ENCODE data around the gene HOGA1. TPM values are rescaled to one million over a fixed set of nuclear protein-coding genes. Genes with fewer than 3 reads are reported as not detected.
"Not testable (repeated sequence)": the region's sequence is repeated elsewhere in the genome, so short reads cannot be mapped to it uniquely, and the experiment has no call there.

The HOGA1 gene
- total and polyA plus RNA-seq, 8 donors, result 7.2 to 20.5 (median 9.5) TPM

DNA sequence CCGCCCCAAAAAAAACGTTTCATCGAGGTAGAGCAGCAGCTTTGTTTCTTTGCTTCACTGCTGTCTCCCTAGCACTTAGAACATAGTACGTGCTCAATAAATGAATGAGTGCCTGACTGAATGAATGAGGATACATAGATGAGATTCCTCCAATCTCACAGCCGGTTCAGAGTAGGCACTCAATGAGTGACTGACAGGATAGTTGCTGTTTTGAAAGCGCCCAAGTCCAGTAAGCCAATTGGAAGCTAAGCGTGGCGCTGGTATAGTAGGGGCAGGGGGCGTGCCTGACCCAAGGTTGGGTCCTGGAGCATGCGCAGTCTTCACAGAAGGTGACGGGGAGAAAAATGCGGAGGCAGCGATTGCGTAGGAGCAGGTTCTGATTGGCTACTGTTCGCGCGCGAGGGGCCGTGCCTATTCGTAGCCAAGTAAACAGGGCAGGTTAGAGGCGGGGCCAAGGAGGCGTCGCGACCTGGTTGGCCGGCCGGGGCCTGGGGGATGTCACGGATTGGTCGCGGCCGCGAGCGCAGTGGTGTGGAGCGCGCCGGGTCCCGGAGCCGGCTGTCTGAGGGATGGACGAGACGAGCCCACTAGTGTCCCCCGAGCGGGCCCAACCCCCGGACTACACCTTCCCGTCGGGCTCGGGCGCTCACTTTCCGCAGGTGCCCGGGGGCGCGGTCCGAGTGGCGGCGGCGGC, 56.1 kb downstream of the HOGA1 start, which contains the start of gene PI4K2A:
Gene PI4K2A, plus strand, starts transcription at position 498 of the 694 bp plus-strand sequence. Its CDS starts 72 bp downstream, at position 570.
- H3K4me3 ChIP-seq, result peak within 1 kb of the TSS; percentile 52 to 78 (median 64)
- intact Hi-C loops (cut with DNase I), result no loop called here
- 2% methylated on average over 51 to 54 of the region's 54 CpGs for WGBS, 2 donors
- FAIRE-seq, result peak; percentile 87
- peaks cover 0 to 4% (median 0%) of the 10 kb centered on the region in 3 donors for H3K36me3 ChIP-seq
- TF ChIP-seq, protein P1, sequence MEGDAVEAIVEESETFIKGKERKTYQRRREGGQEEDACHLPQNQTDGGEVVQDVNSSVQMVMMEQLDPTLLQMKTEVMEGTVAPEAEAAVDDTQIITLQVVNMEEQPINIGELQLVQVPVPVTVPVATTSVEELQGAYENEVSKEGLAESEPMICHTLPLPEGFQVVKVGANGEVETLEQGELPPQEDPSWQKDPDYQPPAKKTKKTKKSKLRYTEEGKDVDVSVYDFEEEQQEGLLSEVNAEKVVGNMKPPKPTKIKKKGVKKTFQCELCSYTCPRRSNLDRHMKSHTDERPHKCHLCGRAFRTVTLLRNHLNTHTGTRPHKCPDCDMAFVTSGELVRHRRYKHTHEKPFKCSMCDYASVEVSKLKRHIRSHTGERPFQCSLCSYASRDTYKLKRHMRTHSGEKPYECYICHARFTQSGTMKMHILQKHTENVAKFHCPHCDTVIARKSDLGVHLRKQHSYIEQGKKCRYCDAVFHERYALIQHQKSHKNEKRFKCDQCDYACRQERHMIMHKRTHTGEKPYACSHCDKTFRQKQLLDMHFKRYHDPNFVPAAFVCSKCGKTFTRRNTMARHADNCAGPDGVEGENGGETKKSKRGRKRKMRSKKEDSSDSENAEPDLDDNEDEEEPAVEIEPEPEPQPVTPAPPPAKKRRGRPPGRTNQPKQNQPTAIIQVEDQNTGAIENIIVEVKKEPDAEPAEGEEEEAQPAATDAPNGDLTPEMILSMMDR (IDR thresholded peaks at IDR 0.05), result no peak
- H3K9me3 ChIP-seq, result no peaks in the 10 kb centered on the region
- H3K4me1 ChIP-seq, result peaks cover 8 to 9% (median 8%) of the 10 kb centered on the region in 3 donors
- H3K27ac ChIP-seq, result peak within 1 kb of the TSS in 3 of 4 donors; percentile 3 to 70 (median 55)
- no peaks in the 10 kb centered on the region for H3K27me3 ChIP-seq
- DNase-seq, result peak; percentile 96 to 100 (median 98)
- ATAC-seq, result peak; percentile 98 to 100 (median 100)

DNA sequence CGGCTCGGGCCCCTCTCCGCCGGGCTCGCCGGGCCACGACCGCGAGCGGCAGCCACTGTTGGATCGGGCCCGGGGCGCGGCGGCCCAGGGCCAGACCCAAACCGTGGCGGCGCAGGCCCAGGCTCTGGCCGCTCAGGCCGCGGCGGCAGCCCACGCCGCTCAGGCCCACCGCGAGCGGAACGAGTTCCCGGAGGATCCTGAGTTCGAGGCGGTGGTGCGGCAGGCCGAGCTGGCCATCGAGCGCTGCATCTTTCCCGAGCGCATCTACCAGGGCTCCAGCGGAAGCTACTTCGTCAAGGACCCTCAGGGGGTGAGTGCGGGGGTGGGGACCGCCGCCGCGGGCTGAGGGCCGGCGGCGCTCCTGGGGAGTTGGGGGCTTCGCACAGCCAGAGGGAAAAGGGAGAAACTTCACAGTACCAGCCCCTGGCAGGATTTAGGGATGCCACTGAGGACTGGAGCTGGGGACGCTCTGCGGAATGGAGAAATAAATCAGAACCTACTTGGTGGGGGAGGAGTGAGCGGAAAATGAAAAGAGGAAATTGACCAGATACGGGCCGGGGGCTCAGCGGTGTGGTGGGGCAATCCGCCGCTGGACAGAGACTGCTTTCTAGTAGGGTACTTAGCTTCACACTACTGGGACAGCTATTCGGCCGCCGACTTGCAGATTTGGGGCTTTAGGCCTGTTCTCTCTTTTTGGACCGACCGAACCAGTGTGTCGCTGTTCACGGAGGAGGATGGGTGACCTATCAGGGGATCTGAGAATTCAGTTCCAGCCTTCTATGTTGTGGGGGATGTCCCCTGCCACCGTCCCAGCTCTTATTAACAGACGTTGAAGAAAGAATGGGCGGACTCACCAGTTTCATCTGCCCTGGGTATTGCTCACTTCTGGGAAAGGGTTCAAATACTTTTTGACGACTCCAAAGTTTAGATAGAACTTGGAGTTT, 57.0 kb downstream of the HOGA1 start:
- DNase-seq, result peak in 5 of 6 donors; percentile 6 to 54 (median 23)
- 1% methylated on average over 45 to 67 of the region's 67 CpGs for WGBS, 2 donors
- no peaks in the 10 kb centered on the region for H3K27me3 ChIP-seq
- no peak for FAIRE-seq
- peak overlapping the region; percentile 52 to 78 (median 64) for H3K4me3 ChIP-seq
- peak overlapping the region in 3 of 4 donors; percentile 3 to 70 (median 55) for H3K27ac ChIP-seq
- intact Hi-C loops (cut with DNase I), result no loop called here
- TF ChIP-seq, protein P1 (IDR thresholded peaks at IDR 0.05), result no peak
- peaks cover 0 to 4% (median 0%) of the 10 kb centered on the region in 3 donors for H3K36me3 ChIP-seq
- H3K4me1 ChIP-seq, result peaks cover 8 to 9% (median 8%) of the 10 kb centered on the region in 3 donors
- H3K9me3 ChIP-seq, result no peaks in the 10 kb centered on the region
- peak; percentile 49 to 67 (median 56) for ATAC-seq

DNA sequence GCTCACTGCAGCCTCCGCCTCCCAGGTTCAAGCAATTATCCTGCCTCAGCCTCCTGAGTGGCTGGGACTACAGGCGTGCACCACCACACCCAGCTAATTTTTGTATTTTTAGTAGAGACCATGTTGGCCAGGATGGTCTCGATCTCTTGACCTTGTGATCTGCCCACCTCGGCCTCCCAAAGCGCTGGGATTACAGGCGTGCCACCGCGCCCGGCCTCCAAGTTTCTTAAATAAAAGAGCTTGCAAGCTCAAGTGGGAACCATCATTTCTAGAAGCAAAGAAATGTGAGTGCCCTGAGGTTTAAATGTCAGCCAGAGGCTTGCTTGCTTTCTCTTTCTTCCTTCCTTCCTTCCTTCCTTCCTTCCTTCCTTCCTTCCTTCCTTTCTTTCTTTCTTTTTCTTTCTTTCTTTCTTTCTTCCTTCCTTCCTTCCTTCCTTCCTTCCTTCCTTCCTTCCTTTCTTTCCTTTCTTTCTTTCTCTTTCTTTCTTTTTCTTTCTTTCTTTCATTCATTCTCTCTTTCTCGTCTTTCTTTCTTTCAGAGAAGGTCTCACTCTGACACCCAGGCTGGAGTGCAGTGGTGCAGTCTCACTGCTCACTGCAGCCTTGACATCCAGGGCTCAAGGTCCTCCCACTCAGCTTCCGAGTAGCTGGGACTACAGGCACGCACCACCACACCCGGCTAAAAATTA, 58.4 kb downstream of the HOGA1 start:
- intact Hi-C loops (cut with DNase I); H3K36me3 ChIP-seq; H3K9me3 ChIP-seq; FAIRE-seq; H3K27ac ChIP-seq; DNase-seq; H3K27me3 ChIP-seq; ATAC-seq; H3K4me1 ChIP-seq: not testable (repeated sequence)
- peak overlapping the region in 1 of 4 donors; percentile 78 for H3K4me3 ChIP-seq
- 95 to 96% methylated on average over 13 of the region's 13 CpGs for WGBS, 2 donors

DNA sequence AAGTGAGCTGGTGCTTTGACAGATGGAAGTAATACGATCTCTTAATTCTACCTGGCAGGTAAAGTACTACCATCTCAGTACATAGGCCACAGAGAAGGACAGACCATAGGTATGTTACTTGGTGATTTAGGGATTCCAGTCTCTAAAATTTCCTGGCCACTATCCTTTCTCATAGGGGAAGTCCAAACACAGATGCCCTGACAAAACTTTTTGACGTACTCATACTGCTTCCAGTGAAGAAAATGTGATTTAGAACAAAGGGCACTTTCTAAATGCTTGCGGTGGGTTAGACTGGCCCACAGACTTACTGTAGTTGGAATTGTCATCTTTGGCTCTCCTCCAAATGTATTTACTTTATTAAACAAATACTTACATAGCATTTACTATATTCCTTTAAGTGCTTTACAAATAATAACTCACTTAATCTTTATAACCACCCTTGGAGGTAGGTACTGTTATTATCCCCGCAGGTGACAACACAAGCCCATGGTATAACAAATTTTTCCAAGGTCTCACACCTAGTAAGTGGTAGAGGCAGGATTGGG, 59.3 kb downstream of the HOGA1 start:
- Histone ChIP-seq H3K4me3 (no peak overlapping the region), H3K27me3 (no peaks in the 10 kb centered on the region), H3K4me1 (peaks cover 8 to 9% (median 8%) of the 10 kb centered on the region in 3 donors), H3K36me3 (peaks cover 0 to 4% (median 0%) of the 10 kb centered on the region in 3 donors), H3K9me3 (no peaks in the 10 kb centered on the region), H3K27ac (no peak overlapping the region)
- DNase-seq, result no peak
- TF ChIP-seq, protein P1 (IDR thresholded peaks at IDR 0.05), result no peak
- no peak for FAIRE-seq
- intact Hi-C loops (cut with DNase I), result no loop called here
- WGBS, 2 donors, result 87 to 88% methylated on average over 4 of the region's 4 CpGs
- no peak for ATAC-seq

Measured in pancreas (tissue), 10 donors.